CD4-positive, alpha-beta T cell treated with Interleukin-1 beta for 1 hour (primary cell): ENCODE data around the gene RFX6.
"Not testable (repeated sequence)": the region's sequence is repeated elsewhere in the genome, so short reads cannot be mapped to it uniquely, and the experiment has no call there.

Experiments
- DNase-seq, 2 donors: peaks; one replicate each; pipeline ENCODE4 v3.0.0-alpha.2; 2020 to 2022

Gene RFX6, protein sequence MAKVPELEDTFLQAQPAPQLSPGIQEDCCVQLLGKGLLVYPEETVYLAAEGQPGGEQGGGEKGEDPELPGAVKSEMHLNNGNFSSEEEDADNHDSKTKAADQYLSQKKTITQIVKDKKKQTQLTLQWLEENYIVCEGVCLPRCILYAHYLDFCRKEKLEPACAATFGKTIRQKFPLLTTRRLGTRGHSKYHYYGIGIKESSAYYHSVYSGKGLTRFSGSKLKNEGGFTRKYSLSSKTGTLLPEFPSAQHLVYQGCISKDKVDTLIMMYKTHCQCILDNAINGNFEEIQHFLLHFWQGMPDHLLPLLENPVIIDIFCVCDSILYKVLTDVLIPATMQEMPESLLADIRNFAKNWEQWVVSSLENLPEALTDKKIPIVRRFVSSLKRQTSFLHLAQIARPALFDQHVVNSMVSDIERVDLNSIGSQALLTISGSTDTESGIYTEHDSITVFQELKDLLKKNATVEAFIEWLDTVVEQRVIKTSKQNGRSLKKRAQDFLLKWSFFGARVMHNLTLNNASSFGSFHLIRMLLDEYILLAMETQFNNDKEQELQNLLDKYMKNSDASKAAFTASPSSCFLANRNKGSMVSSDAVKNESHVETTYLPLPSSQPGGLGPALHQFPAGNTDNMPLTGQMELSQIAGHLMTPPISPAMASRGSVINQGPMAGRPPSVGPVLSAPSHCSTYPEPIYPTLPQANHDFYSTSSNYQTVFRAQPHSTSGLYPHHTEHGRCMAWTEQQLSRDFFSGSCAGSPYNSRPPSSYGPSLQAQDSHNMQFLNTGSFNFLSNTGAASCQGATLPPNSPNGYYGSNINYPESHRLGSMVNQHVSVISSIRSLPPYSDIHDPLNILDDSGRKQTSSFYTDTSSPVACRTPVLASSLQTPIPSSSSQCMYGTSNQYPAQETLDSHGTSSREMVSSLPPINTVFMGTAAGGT

GRCh38 chr6:116876635-116877611 lies at the start of gene RFX6:
Gene RFX6 (plus strand): TSS chr6:116877242. CDS start chr6:116877276, 34 bp downstream.
- DNase-seq = no peak

DNA sequence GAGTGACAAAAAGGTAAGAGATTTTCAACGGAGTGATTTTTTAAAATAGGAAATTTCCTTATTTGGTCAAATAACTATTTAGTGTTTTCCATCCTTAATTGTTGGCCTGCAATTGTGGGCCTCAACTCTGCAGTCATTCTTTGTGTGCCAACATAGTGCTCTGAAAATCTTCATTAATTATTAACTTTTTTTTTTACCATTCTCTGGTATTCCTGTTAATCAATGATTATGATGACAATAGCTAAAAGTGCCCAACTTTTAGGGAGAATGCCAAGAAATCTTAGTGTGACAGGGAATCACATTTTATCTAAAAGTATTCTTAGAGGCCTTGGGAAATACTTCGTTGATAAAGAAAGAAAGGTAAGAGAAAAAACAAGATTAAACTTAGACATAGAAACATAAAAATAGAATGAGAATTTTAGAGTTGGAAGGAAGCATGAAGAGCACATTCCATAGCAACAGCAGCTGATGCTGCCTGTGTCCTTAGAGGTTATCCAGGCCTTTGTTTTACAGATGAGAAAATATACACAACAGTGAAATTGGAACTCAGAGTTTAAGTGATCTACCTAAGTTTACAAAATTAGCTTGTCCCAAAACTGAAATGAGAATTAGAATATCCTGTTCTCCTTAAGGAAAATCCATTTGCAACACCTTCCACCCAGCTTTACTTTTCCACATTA lies 49.3 kb upstream of the RFX6 start:
- DNase-seq = no peak

DNA sequence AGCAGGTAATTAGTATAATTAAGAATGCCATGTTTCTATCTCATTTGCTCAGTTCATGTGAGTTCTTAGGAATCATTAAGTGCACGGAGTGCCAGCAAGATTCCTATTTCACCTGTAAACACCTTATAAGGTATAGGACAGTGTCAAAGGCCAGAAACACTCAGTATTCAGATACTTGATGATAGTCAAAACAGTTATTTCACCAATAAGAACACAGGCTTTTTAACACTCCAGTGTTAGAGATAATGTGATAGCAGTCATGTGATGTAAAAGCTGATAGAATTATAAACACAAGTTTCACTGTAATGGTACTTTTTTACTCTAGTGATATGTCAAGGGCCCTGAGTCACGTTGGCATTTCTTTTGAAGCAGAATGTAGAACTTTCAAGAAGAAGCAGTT lies 48.1 kb upstream of the RFX6 start, which contains the start of gene GPRC6A:
TSS of gene GPRC6A (minus strand) at position 101 of the 400 bp plus-strand sequence. CDS start at position 31, 70 bp downstream.
- DNase-seq = no peak

- DNase-seq = not testable (repeated sequence)
These were observed 42.5 kb upstream of the RFX6 start for GRCh38 chr6:116834526-116834925.

DNA sequence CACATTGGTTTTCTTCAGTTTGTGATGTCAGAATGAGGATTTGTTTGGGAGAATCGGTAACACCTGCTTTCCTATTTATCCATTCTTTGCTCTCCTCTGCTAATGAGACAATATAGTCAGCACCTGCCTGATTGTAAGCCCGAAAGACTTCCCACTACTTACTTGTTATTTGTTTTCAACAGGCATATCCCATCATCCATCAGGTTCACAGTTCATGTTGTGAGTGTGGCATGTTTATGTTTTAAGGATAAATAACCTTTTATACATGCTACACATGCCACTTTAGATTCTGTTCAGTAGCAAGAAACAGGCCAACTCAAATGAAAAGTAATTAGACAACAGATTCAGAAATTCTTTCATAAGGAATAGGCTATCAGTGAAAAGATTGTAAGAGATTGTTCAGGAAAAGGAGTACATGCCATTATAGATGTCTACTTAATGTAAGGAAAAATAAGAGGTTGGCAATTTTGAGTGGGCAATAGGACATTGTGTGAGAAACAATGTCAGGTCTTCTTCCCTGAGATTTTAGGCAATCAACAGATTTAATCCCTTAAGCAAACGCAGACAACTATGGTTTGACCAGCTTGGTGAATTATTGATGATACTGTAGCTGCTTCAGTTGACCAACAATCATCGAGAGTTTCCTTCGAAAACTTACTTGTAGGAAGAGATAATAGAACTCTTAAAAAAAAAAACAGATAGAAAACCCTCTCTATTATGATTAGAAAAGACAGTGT lies 40.3 kb upstream of the RFX6 start:
- no peak for DNase-seq

- DNase-seq = no peak
These were observed 37.0 kb upstream of the RFX6 start for GRCh38 chr6:116840091-116840490.

GRCh38 chr6:116842459-116842858 lies 34.6 kb upstream of the RFX6 start:
- DNase-seq = no peak

GRCh38 chr6:116847227-116847626 lies 29.8 kb upstream of the RFX6 start:
- DNase-seq = no peak

GRCh38 chr6:116858060-116858459 lies 19.0 kb upstream of the RFX6 start:
- DNase-seq = no peak

DNA sequence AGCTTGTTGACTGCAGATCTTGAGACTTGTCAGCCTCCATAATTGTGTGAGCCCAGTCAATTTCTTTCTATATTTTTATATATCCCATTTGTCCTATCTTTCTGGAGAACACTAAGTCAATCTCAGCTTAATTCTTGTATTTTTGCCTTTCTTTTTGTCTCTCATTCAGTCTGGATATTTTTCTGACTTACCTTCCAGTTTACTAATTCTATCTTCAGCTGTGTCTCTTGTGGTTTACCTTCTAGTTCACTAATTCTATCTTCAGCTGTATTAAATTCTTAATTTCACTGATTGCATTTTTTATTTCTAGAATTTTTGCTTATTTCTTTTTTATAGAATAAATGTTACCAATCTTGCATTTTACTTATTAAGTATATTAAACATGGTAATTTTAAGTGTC lies 17.8 kb upstream of the RFX6 start:
- no peak for DNase-seq

GRCh38 chr6:116866281-116866871 lies 10.7 kb upstream of the RFX6 start:
- no peak for DNase-seq

GRCh38 chr6:116872771-116873170 lies 4.3 kb upstream of the RFX6 start:
- DNase-seq = no peak

DNA sequence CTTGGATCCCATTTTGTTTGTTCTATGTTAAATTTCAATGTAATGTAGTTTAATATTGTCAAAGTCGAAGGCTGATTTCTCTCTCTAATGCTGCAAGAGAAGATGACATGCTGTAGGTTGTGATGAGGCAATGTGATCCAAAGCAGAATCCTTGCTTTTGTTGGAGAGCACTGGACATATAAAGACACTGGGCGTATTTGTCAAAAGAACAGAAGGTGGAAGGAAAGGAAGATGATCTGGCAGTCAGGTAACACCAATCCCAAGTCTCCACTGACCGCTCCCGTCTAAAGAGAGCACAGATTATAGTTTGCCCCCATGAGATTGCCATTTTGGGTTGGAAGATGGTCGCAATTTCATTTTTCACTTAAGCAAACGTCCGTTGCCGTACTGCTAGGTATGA lies 935 bp upstream of the RFX6 start:
- DNase-seq = no peak

DNA sequence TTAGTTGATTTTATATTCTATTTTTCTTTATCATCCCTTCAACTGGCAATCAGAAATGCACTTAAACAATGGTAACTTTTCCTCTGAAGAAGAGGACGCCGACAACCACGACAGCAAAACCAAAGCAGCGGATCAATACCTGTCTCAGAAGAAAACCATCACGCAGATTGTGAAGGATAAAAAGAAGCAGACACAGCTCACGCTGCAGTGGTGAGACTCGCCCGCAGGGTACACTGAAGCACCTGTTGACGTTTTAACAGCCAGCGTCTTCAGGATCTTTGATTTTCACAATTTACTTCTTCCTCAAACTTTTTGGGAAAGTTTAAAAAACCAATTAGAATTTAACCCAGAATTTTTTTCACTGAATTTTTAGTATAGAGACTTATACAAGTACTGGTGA lies 701 bp downstream of the RFX6 start:
- no peak for DNase-seq

DNA sequence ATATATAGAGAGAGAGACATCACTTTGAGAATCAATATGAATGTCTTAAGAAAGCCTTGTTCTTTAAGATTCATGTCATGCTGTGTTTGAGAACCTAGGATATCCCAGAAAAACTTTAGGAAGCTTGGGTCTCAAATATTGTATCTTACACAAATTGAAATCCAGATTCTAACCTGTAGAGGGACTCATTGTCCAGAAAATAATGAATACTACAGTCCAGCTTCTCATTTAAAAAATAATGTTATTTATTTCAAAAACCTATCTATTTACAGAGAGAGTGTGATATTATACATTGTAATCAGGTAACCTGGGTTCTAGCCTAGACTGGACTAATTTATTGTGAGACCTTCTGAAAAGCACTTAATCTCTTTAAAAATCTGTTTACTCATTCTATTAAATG lies 4.2 kb downstream of the RFX6 start:
- DNase-seq = no peak

GRCh38 chr6:116883005-116883404 lies 6.0 kb downstream of the RFX6 start:
- no peak for DNase-seq

GRCh38 chr6:116884530-116884929 lies 7.5 kb downstream of the RFX6 start:
- no peak for DNase-seq

DNA sequence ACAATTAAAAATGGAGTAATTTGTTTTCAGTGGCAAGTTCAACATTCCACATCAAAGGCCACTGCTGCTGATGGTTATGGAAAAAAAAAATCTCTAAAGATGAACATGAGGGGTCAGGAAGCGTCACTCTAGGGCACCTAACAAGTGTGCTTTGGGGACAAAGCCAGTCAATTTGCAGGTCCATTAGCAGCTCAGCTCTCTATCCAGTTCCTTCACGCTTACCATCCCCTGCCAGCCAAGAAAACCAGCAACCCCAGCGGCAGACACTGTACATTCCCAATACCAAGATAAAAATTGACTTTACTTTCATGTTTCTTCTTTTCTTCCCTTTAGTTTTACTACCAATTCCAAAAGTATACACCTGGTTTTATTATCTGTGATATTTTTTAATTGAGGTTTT lies 10.1 kb downstream of the RFX6 start:
- no peak for DNase-seq

DNA sequence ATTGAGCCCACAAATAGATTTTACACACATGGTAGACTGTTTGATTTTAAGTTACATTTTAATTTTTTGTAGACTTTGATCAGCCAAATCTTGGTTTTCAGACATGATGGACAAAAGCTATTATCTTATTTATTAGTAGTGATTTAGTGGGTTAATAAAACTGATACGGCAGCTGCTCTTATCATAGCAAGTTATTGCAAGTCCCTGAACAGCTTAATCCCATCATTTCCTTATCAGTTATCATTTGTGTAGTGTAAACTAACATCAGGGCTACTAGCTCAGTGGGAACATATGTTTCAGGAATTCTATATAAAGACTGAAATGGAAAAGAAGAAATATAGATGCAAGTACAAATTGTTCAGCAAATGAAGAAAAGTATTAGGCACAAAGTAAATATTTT lies 10.9 kb downstream of the RFX6 start:
- no peak for DNase-seq

GRCh38 chr6:116888732-116889360 lies 11.8 kb downstream of the RFX6 start:
- no peak for DNase-seq
